OCI-M1 (cell line): ENCODE measurements around the gene PTPN4.
"Not testable (repeated sequence)": the region's sequence is repeated elsewhere in the genome, so short reads cannot be mapped to it uniquely, and the experiment has no call there.

Experiments used
- DNase-seq: peaks from one replicate; lab custom pipeline; 2025; lab: John Stamatoyannopoulos, UW

PTPN4 gene

DNA sequence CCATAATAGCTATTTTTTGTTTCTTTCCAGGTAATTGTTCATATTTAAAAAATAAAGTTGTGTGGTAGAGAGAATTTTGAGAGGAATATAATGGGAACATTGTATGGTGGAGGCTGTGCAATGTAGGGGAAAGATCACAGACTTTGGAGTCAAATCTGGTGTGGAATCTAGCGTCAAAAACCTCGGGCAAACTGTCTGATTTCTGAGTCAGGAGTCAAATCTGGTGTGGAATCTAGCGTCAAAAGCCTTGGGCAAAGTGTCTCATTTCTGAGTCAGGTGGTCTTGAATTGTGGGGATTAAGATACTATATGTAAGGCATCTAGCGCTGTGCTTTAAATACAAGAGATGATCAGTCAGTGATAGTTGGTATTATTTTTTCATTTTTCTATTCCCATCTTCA, 5.1 kb downstream of the PTPN4 start:
- no peak for DNase-seq

DNA sequence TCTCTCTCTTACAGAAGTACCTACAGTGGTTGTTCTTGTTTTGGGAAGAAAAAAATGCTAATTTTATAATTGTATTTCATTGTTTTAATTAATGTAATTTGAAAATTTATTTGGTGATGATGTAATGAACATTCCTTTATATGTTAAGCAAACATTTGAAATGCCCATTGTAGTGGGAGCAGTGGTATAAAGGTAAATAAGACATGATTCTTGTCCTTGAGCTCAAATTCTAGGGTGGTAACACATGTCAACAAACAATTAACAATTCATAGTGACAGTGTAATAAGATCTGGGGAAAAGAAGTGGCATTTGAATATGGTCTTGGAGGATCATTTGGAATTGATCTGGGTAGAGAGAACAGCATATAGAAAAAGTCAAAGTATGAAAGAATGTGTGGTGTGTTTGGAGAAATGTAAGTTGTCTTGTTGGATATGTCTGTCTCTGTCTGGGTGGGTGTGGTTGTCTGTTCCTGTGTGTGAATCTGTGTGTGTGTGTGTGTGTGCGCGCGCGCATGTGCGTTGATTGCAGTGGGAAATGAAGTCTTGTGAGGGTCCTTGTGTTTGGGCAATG, 5.8 kb downstream of the PTPN4 start:
- no peak for DNase-seq

DNA sequence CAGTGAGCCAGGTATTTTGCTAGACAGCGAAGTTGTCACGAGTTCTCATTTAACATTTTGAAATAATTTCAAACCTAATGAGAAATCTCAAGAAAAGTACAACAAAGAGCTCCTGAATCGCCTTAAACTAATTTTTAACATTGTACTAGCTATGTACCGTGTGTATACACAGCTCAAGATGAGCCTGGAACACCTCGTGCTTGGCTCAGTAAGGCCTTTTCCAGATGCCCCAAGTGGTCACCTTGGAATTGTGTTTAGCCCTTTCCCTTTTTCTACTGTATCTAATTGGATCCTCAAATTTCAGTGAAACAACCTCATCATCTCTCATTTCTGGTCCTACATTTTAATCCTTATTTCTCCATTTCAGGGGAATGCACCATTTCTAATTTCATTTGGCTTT, 7.2 kb downstream of the PTPN4 start:
- DNase-seq = no peak

DNA sequence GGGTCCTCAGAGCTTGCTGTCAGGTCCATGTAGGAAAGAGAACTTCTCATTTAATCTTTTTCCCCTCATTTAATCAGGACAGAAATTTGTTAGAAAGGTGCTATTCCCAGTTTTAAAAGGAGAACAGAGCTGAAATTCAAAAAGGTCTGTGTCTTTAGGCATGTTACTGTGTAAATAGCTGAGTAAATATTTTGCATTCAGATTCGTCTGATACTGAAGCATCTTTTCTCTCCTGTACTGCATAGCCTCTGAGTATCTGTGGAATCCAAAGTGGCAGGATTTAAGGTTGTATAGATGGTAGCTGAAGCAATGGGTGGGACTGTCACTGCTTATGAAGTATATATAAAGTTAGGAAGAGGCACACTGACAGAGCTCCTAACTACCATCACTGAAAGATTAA, 9.0 kb downstream of the PTPN4 start:
- no peak for DNase-seq

DNA sequence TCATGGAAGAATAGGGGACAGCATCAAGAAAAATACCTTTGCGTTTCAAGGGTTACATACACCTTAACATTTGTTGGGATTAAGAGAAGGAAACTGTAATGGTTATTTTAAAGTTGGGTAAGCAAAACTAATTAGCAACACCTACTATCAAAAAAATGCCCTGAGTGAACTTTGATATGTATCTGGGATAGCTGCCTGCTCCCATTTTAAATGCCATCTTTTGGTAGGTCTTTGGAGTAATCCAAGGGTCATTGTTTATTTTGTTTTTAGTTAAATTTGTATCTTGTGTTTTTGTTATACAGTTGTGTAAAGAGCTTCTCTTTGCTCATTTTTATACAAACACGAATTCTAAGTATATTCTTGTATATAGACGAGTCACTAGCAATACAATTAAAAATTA, 9.9 kb downstream of the PTPN4 start:
- no peak for DNase-seq

DNA sequence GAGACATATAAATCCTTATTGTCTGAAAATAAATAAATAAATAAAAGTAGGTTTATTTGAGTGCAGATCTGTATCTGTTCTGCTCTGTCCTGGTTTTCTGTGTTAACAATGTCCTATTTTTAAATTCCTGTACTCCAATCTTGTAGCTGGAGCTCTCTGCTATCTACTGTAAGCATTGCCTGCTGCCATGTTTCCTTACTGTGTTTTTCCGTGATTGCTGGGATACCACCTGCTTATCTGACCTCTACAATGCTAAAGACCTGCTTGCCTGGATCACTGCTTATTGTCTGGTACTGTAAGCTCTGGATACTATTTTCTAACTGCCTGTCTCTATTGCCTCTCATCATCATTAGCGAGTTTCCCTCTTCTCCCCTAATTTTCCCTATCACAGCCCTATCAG, 11.6 kb downstream of the PTPN4 start:
- no peak for DNase-seq

DNA sequence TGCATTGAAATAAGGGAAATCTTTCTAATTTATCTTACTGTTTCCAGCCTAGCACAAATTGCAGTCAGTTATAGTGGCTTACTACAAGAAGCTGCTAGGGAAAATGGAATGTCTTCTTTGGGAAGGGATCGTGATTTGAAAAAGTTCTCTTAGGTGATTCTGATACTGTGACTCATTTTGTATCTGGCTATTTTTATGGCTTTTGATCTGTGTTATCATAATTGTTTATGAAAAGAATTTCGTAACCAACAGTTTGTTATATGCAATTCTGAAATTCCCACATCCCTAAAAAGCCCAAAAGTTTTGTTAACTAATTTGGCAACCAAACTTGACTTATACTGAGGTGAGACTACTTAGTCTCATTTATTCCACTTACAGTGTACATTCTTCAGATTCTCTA, 12.4 kb downstream of the PTPN4 start:
- DNase-seq = no peak

DNA sequence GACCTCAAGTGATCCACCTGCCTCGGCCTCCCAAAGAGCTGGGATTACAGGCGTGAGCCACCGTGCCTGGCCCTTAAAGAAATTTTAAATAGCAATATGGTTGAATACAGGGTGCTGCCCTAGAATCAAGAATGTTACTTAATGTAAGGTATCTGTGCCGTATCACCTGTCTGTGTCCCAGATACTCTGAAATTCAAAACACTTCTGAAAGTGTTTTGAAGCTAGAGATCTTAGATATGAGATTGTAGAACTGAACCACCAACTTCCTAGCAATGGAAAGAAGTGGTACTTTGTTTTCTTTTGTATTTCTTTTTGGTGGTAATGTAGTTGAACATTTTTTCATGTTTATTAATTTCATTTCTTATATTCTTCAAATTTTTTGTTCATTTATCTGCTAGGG, 13.0 kb downstream of the PTPN4 start:
- DNase-seq = no peak

DNA sequence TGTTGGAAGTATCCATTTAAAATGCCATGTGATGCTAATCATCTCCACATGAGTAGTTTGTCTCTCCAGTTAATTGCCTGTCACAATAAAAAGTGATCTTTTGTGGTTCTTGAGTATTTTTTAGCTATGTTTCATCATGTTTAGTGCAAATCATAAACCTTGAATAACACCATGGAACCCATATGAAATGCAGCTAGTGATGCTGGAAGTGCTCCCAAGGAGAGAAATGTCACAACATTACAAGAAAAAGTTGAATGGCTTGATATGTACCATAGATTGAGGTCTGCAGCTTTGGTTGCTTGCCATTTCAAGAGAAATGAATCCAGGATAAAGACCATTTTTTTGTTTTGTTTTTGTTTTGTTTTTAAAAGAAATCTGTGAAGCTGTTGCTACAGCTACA, 14.3 kb downstream of the PTPN4 start:
- DNase-seq = no peak

DNA sequence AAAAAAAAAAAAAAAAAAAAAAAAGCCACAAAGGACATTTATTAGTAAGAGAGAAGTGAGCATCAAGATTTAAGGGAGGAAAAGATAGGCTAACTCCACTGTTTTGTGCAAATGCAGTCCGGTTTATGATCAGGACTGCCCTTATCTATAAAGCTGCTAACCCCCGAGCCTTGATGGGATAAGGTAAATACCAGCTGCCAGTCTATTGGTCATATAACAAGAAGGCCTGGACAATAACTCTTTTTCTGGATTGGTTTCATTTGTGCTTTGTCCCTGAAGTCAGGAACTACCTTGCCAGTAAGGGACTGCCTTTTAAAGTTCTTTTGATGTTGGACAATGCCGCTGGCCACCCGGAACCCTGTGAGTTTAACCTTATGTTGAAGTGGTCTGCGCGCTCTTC, 15.4 kb downstream of the PTPN4 start:
- DNase-seq = no peak

DNA sequence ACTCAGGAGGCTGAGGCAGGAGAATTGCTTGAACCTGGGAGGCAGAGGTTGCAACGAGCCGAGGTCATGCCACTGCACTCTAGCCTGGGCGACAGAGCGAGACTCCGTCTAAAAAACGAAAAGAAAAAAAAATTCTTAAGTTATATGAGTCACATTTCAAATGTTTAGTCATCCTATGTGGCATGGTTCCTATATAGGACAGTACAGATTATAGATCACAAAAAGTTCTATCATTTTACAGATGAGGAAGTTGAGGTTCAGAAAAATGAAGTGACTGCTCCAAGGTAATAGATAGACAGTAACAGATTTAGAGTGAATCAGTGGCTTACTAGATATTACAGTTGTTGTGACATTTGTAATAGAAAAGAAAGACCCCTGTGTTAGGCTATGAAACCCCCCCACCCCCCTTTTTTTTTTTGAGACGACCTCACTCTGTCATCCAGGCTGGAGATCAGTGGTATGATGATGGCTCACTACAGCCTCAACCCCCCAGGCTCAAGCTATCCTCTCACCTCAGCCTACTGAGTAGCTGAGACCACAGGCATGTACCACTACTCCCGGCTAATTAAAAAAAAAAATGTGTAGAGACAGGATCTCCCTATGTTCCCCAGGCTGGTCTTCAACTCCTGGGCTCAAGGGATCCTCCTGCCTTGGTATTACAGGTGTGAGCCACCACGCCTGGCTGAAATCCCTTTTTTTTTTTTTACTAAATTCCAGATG, 22.7 kb downstream of the PTPN4 start:
- peak; percentile 33 for DNase-seq

DNA sequence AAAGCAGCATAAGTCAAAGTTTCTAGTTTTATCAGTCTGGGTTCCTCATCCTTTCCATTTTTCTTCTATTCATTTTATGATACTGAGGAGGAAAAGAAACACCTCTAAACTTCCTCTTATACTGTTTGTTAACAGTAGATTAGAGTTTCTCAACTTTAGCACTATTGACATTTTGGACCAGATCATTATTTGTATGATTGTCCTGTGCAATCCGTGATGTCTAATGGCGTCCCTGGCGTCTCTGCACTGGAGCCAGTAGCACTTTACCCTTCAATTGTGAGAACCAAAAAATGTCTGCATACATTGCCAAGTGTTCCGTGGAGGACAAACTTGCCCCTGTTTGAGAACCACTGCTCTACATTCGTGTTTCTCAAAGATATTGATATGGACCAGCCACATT, 25.2 kb downstream of the PTPN4 start:
- DNase-seq = no peak

DNA sequence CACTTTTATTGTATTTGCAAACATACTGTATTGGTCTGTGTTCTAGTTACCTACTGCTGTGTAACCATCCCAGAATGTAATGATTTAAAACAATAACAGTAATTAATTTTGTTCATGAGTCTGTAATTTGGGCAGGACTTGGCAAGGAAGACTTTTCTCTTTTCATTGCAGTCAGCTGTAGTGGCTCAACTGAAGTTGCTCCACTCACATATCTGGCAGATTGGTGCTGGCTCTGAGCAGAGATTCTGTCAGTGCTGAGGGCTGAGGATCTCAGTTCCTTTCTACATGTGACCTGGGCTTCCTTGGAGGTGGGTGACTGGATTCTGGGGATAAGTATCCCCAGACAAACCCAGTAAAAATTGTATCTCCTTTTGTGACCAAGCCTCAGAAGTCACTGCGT, 26.6 kb downstream of the PTPN4 start:
- no peak for DNase-seq

DNA sequence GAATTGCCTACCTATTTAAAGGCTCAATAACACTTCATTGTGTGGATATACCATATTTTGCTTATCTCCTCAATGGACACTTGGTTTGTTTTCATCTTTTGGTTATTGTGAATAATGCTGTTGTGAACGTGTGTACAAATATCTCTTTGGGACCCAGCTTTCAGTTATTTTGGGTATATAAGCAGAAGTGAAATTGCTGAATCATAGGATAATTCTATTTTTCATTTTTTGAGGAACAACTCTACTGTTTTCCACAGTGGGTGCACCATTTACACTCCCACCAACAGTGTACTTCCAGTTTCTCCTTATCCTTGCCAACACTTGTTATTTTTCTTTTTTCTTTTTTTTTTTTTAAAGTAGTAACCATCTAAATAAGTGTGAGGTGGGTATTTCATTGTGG, 29.0 kb downstream of the PTPN4 start:
- DNase-seq = peak; percentile 29

DNA sequence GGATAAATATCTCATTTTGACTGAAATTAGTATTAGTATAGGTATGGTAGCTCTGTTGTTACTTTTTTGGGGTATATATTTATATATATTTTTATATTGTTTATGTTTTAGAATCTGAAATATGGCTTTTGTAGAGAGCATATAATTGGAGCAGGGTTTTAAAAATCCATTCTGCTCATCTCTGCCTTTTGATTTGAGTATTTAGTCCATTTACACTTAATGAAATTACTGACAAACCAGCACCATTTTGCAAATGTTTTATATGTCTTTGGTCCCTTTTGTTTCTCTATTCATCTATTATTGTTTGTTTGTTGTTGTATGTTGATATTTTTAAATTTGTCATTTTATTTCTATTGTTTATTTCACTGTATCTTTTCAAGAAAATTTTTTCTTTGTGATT, 30.7 kb downstream of the PTPN4 start:
- DNase-seq = no peak

DNA sequence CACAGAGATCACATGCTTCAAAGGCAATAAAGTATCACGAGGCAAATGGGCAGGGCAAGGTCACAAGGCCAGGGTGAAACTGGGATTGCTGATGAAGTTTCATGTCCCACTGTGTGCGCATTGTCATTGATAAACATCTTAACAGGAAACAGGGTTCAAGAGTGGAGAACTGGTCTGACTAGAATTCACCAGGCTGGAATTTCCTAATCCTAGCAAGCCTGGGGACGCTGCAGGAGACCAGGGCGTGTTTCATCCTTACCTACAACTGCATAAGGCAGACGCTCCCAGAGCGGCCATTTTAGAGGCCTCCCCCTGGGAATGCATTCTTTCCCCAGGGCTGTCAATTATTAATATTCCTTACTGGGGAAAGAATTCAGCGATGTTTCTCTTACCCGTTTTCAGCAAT, 33.2 kb downstream of the PTPN4 start:
- DNase-seq = no peak

DNA sequence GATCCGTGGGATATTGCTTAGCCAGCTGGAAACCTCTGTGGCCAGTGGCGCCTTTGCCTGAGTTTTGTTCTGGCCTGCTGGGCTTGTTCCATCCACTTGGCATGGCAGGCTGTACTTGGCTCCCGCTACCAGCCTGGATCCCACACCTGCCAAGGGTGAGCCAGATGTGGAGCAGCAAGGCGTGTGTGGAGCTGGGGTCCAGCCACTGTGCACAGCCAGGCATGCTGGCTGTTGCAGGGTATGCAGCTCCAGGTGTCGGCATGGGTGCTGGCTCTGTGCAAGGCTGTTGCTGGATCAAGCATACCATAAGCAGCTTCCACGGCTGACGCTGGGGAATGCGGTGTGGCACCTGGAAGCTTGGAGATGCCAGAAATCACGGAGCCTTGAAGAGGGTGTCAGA, 34.5 kb downstream of the PTPN4 start:
- DNase-seq = no peak

DNA sequence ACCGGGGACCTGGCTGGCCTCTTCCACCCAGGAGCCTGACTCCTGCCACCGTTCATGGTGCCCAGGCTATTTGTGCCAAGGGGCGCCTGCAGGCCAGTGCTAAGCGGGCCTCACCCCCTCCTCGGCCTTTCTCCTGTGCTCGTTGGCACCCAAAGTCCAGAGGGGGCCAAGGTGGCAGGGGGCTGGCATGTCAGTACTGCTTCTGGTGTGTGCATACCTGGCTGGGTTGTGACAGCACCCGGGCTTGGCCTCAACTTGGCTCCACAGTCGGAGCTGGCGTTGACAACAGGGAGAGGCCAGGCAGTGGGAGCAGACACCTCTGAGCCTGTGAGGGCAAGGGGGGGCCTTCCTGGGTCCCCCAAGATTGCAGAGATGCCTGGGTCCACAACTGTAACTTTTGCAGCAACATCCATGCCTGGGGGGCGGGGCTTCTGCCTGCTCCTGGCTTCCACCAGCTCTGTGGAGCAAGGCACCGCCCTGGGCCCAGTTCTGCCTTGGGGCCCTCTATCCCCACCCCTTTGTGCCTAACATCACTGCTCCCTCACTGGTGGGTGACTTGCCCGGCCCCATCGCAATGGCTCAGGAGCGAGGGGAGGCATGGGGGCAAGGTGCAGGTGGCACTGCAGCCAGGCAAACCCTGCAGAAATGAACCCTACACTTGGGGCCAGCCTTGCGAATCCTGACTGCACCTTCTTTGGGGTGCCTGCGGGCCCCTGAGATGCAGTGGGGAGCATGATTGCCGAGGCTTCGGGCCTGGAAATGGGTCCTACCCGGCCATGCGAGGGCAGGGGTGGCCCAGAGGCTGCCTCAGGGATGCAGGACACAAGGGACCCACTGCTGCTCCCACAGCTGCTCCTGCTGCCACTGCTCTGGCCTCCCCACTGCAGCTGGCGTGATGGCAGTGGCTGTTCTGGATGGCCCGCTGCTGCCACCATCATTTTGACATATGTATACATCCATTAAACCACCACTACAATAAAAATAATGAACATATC, 35.9 kb downstream of the PTPN4 start:
- no peak for DNase-seq

DNA sequence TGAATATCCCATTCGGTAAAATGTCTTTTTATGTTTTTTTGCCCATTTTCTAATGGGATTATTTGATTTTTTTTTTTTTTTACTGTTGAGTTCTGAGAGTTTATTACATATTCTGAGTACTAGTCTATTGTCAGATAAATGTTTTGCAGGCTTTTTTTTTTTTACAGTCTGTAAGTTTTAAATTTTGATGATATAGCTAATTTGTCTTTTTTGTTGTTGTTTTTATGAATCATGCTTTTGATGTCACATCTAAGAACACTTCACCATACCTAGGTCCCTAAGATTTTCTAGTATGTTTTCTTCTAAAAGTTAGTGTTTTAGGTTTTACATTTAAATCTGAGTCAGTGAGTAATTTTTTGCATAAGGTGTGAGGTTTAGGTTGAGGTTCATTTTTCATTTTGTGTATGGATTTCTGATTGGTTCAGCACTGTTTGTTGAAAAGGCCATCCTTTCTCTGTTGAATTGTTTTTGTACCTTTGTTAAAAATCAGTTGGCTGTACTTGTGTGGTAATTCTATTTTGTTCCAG, 40.7 kb downstream of the PTPN4 start:
- no peak for DNase-seq

DNA sequence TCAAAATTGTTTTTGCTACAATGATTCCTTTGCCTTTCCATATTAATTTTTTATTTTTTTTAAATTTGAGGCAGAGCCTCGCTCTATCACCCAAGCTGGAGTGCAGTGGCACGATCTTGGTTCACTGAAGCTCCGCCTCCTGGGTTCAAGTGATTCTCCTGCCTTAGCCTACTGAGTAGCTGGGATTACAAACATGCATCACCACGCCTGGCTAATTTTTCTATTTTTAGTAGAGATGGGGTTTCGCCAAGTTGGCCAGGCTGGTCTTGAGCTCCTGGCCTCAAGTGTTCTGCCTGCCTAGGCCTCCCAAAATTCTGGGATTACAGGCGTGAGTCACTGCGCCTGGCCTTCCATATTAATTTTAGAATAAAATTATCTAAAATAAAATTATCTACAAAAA, 41.3 kb downstream of the PTPN4 start:
- DNase-seq = no peak

DNA sequence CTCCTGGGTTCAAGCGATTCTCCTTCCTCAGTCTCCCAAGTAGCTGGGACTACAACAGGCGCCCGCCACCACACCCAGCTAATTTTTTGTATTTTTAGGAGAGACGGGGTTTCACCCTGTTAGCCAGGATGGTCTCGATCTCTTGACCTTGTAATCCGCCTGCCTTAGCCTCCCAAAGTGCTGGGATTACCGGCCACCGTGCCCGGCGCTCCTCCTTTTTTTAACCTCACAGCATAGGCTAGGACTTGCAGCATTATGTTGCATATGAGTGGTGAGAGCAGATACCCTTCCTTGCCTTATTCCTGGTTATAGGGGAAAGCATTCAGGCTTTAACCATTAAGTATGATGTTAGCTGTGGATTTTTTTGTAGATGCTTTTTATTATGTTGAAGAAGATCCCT, 42.3 kb downstream of the PTPN4 start:
- not testable (repeated sequence) for DNase-seq

DNA sequence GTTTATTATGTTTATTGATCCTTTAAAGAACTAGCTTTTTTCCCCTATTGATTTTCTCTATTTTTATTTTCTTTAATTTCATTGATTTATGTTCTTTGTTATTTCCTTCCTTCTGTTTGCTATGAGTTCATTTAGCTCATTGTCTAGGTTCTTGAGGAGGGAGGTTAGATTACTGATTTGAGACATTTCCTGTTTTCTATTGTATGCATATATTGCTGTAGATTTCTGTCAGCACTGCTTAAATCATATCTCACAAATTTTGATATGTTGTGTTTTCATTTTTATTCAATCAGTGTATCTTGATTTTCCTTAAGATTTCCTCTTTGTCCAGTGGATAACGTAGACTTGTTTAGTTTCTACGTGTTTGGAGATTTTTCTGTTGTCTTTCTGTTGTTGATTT, 43.4 kb downstream of the PTPN4 start:
- no peak for DNase-seq

DNA sequence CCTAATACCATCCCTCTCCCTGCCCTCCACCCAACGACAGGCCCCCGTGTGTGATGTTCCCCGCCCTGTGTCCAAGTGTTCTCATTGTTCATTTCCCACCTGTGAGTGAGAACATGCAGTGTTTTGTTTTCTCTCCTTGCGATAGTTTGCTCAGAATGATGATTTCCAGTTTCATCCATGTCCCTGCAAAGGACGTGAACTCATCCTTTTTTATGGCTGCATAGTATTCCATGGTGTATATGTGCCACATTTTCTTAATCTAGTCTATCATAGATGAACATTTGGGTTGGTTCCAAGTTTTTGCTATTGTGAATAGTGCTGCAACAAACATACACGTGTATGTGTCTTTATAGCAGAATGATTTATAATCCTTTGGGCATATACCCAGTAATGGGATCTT, 44.7 kb downstream of the PTPN4 start:
- not testable (repeated sequence) for DNase-seq
